ENCODE data around the gene PLOD2. TPM values are rescaled to one million over a fixed set of nuclear protein-coding genes. Genes with fewer than 3 reads are reported as not detected.

The PLOD2 gene
- total and polyA plus RNA-seq, 9 of the 15 experiments (the other 6 are each of a cell fraction or from before 2014, with no cell fraction given), result 0.18 to 1.5 (median 0.58) TPM

DNA sequence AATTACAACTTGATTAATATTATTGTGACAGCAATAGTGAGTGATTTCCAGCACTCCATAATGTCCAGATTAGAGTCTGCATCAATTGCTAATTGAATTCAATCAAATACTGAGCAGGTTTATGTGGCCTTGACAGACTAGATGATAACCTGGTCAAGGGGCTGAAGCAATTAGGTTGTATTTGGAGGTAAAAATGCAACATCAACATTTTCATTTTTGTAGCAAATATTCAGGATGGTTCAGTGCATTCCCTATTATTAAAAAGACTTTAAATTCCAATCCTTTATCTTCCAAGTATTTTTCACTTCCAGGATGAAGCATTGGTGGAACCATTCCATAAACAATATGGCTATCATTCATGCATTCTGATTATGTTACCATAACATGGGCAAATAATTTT is 120.4 kb downstream of the PLOD2 start:
- TF ChIP-seq ELF4 (CRISPR knock-in tag; IDR thresholded peaks at IDR 0.05) (no peak), ARID3B (CRISPR knock-in tag; IDR thresholded peaks at IDR 0.05; ENCODE audit: borderline replicate concordance) (no peak), CSDE1 (IDR thresholded peaks at IDR 0.05) (no peak), RUNX1 (IDR thresholded peaks at IDR 0.05; ENCODE audit: low read depth) (no peak), KLF1 (tag; IDR thresholded peaks at IDR 0.05) (no peak), BCOR (IDR thresholded peaks at IDR 0.05) (no peak), SIN3B (IDR thresholded peaks at IDR 0.05; ENCODE audit: low read depth) (no peak), TFAM (CRISPR knock-in tag; conservative IDR thresholded peaks at IDR 0.05) (no peak), IRF2 (CRISPR knock-in tag; IDR thresholded peaks at IDR 0.05) (no peak), RBM25 (IDR thresholded peaks at IDR 0.05; ENCODE audit: low read depth, low read length, severe bottlenecking) (no peak), ZNF668 (CRISPR knock-in tag; IDR thresholded peaks at IDR 0.05) (no peak), ZNF175 (CRISPR knock-in tag; IDR thresholded peaks at IDR 0.05; ENCODE audit: low read depth) (no peak), MCM7 (IDR thresholded peaks at IDR 0.05) (no peak), ZBTB9 (CRISPR knock-in tag; IDR thresholded peaks at IDR 0.05) (no peak), ZC3H8 (IDR thresholded peaks at IDR 0.05) (no peak)
- intact Hi-C loops (cut with micrococcal nuclease) (no loop called here), in situ Hi-C loops (cut with MboI) (no loop called here)
- no peak overlapping the region for H2AFZ ChIP-seq (ENCODE audit: low read depth, low read length)
- no peaks in the 10 kb centered on the region for H3K79me2 ChIP-seq (ENCODE audit: control insufficient read depth, insufficient read depth, low read length)
- H3K4me3 ChIP-seq, result no peak overlapping the region
- POLR2A ChIA-PET, result no interaction called here
- no peak overlapping the region for H3K27ac ChIP-seq (ENCODE audit: extremely low read depth, low read depth, low read length)
- CTCF ChIA-PET (ENCODE audit: low intra/inter-chr PET ratio), result no interaction called here
- no peaks in the 10 kb centered on the region for H3K4me1 ChIP-seq (replicated peaks in 1 of 2; ENCODE audit: control insufficient read depth in 2 of 2, insufficient read depth in 2 of 2, low read length in 2 of 2)
- no peak overlapping the region for H3K9ac ChIP-seq (ENCODE audit: insufficient read depth in 1 of 2, low read depth in 2 of 2, low read length in 2 of 2)
- ATAC-seq (no peak), DNase-seq (ENCODE audit: extremely low read depth in 1 of 4, low spot score in 3 of 4) (no peak), FAIRE-seq (no peak)
- no peak overlapping the region for H3K4me2 ChIP-seq (ENCODE audit: insufficient read depth, low read length)
- no peaks in the 10 kb centered on the region for H3K9me1 ChIP-seq (ENCODE audit: control insufficient read depth, insufficient read depth, low read length)
- no TSS peak for BruUV-seq (replicated peaks)
- no peaks in the 10 kb centered on the region for H4K20me1 ChIP-seq (replicated peaks; ENCODE audit: control insufficient read depth, insufficient read depth, low read length)
- no peaks in the 10 kb centered on the region for H3K27me3 ChIP-seq (ENCODE audit: control insufficient read depth in 2 of 2, insufficient read depth in 2 of 2, low read length in 2 of 2)
- H3K9me3 ChIP-seq (replicated peaks; ENCODE audit: control insufficient read depth, insufficient read depth, low read depth, low read length), result no peaks in the 10 kb centered on the region; the same call in none of the 2 replicates
- no peaks in the 10 kb centered on the region for H3K36me3 ChIP-seq (ENCODE audit: control insufficient read depth, insufficient read depth, low read length)
